Measurements from ENCODE around the gene VPS8.

GRCh38 chr3:184899953-184900595 lies 88.1 kb downstream of the VPS8 start:
- no peak for TF ChIP-seq POLR2A (IDR thresholded peaks at IDR 0.05; ENCODE audit: low read length)
- no peak for TF ChIP-seq GATA1 (IDR thresholded peaks at IDR 0.05; ENCODE audit: low read depth, low read length)

Data from erythroblast (primary cell).